Panc1 (cell line): ENCODE data around the gene IL17RB. TPM values are rescaled to one million over a fixed set of nuclear protein-coding genes. Genes with fewer than 3 reads are reported as not detected.

ENCODE experiments used
- ATAC-seq: fragments of 200-7000 bp; cut with Tn5 transposase; 2 replicates; pipeline ENCODE4 v1.9.1; 2020; ENCODE audit warnings: mild to moderate bottlenecking, moderate library complexity
- BruUV-seq: library from RNA; stranded (reverse); fragments of 400-500 nt; replicated peaks from 2 replicates; lab custom pipeline; 2021; lab: Mats Ljungman, UMichigan
- CTCF ChIA-PET: fragments of 300-600 bp; sonication (Branson Sonifier 250); formaldehyde crosslinking; loops from one replicate; lab custom pipeline; 2022; ENCODE audit warnings: antibody characterized with exemption; lab: Charles Lee
- POLR2A ChIA-PET: fragments of 300-600 bp; sonication (Branson Sonifier 250); formaldehyde crosslinking; loops from one replicate; lab custom pipeline; 2022; ENCODE audit warnings: antibody characterized with exemption; lab: Charles Lee
- DNase-seq: peaks from one replicate; pipeline ENCODE4 v3.0.0-alpha.2; 2010; ENCODE audit warnings: low read depth, low spot score
- H3K27ac ChIP-seq: 2 replicates; pipeline ENCODE4 v1.5.1; 2011; ENCODE audit warnings: mild to moderate bottlenecking, low read length, inconsistent platforms
- H3K27me3 ChIP-seq: fragments of 200-500 bp; sonication (Bioruptor generic); 2 replicates; pipeline ENCODE4 v1.6.0; 2014; ENCODE audit warnings: low read length, inconsistent platforms; ENCODE audit not compliant: control insufficient read depth, insufficient read depth
- H3K36me3 ChIP-seq: fragments of 200-500 bp; sonication (Bioruptor generic); 2 replicates; pipeline ENCODE4 v1.5.1; 2014; ENCODE audit warnings: inconsistent platforms, mild to moderate bottlenecking, low read length, moderate library complexity; ENCODE audit not compliant: control insufficient read depth, insufficient read depth
- H3K4me1 ChIP-seq: 2 replicates; pipeline ENCODE4 v1.5.1; 2011; ENCODE audit warnings: inconsistent platforms, mild to moderate bottlenecking, low read length, moderate library complexity; ENCODE audit not compliant: control insufficient read depth, insufficient read depth
- H3K4me3 ChIP-seq, 2 experiments: 2 replicates each; pipeline ENCODE4 v1.5.1; 2011 to 2012; ENCODE audit warnings: low read depth in 2 of 2, low read length in 2 of 2, mild to moderate bottlenecking in 2 of 2, inconsistent platforms in 1 of 2, moderate library complexity in 1 of 2
- H3K9me3 ChIP-seq: fragments of 200-500 bp; sonication (Bioruptor generic); 2 replicates; pipeline ENCODE4 v1.5.1; 2014; ENCODE audit warnings: low read depth, mild to moderate bottlenecking, inconsistent platforms, low read length, moderate library complexity; ENCODE audit not compliant: control insufficient read depth, insufficient read depth
- POLR2AphosphoS5 ChIP-seq: IDR thresholded peaks from 2 replicates; pipeline ENCODE4 v1.6.1; 2012; ENCODE audit warnings: mild to moderate bottlenecking, low read depth, low read length, moderate library complexity
- REST ChIP-seq, 2 experiments: IDR thresholded peaks; 2 replicates each; pipeline ENCODE4 v1.6.1; 2011 to 2012; ENCODE audit warnings: low read depth in 2 of 2, control low read depth in 1 of 2, low read length in 1 of 2, mild to moderate bottlenecking in 1 of 2, moderate library complexity in 1 of 2; ENCODE audit not compliant: insufficient read depth in 1 of 2
- SIN3A ChIP-seq: IDR thresholded peaks from 2 replicates; pipeline ENCODE4 v1.6.1; 2012; ENCODE audit warnings: low read depth, mild to moderate bottlenecking, low read length, moderate library complexity, borderline replicate concordance; ENCODE audit not compliant: insufficient read depth
- TCF7L2 ChIP-seq: IDR thresholded peaks from 2 replicates; pipeline ENCODE4 v1.6.1; 2011; ENCODE audit warnings: mild to moderate bottlenecking, low read depth, low read length, inconsistent platforms
- in situ Hi-C: cut with HindIII; loops from 2 replicates; pipeline ENCODE4 v1.10.0; 2016; ENCODE audit warnings: low sequenced_read_pairs, low pct_unique_long_range_greater_than_20kb
- intact Hi-C: fragments of 100-400 bp; cut with micrococcal nuclease; formaldehyde crosslinking; loops from one replicate; pipeline ENCODE4 v1.10.0; 2022; ENCODE audit not compliant: unreplicated experiment
- total RNA-seq: library from RNA; stranded (reverse); gene quantifications from one replicate; pipeline ENCODE4 v1.2.1, GENCODE V29; 2021; ENCODE audit not compliant: unreplicated experiment
- TF ChIP-seq, protein P1 (sequence below): fragments of 450-650 bp; IDR thresholded peaks from 2 replicates; pipeline ENCODE4 v1.5.1; 2017; ENCODE audit warnings: mild to moderate bottlenecking

The IL17RB gene
- total RNA-seq, 1 experiment from 2014 or later = 15.9 TPM

DNA sequence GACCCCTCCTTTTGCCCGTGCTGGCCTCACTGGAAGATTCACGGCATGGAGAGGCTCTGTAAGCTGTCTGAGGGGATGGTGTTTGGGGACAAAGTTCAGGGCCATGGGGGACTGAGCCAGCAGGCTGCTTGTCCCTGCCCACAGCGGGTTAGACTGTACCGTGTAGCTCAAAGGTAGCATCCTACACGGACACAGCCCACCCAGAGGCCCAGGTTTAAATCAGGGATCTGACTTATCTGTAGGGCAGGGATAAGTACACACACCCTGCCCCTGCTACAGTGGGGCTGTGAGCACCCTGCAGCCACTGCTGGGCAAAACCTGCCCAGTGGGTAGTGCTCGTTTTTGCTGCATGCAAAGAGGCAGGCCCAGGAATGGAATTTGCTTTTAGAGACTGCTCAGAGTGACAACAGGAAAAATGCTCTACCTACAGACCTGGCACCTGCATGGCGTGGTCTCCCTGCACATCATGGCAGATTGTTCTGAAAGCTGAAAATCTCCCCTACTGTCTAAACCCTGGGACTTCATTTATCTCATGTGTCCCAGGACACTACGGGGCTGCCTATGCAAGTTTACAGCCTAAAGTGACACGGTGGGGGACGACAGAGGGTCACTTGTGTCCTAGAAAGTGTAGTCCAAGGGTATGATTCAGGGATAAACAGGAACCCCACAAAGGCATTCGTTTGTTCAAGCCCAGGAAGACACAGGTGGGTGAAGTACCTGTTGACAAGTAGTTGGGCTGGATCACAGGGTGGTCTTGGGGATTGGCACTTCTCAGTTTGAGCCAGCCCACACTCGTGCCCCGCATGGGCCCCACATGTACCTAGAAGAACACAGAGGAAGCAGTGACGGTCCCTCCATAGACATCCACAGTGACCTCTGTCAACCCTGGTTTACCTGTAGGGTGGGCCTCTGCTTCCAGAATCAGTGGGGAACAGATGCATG is 27.9 kb upstream of the IL17RB start:
- no peaks in the 10 kb centered on the region for H3K4me1 ChIP-seq
- H3K36me3 ChIP-seq = peaks cover 2% of the 10 kb centered on the region; the same call in 1 of the 2 replicates
- no peak overlapping the region for H3K4me3 ChIP-seq
- ATAC-seq = no peak
- POLR2A ChIA-PET = no interaction called here
- no TSS peak for BruUV-seq
- intact Hi-C loops = no loop called here
- no peak overlapping the region for H3K27ac ChIP-seq
- in situ Hi-C loops = no loop called here
- TF ChIP-seq, protein P1, sequence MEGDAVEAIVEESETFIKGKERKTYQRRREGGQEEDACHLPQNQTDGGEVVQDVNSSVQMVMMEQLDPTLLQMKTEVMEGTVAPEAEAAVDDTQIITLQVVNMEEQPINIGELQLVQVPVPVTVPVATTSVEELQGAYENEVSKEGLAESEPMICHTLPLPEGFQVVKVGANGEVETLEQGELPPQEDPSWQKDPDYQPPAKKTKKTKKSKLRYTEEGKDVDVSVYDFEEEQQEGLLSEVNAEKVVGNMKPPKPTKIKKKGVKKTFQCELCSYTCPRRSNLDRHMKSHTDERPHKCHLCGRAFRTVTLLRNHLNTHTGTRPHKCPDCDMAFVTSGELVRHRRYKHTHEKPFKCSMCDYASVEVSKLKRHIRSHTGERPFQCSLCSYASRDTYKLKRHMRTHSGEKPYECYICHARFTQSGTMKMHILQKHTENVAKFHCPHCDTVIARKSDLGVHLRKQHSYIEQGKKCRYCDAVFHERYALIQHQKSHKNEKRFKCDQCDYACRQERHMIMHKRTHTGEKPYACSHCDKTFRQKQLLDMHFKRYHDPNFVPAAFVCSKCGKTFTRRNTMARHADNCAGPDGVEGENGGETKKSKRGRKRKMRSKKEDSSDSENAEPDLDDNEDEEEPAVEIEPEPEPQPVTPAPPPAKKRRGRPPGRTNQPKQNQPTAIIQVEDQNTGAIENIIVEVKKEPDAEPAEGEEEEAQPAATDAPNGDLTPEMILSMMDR = no peak
- TF ChIP-seq TCF7L2 (no peak), REST (IDR thresholded peaks at IDR 0.05; ENCODE audit: insufficient read depth in 1 of 2, low read depth in 2 of 2, low read length in 1 of 2) (no peak), POLR2AphosphoS5 (no peak), SIN3A (no peak)
- CTCF ChIA-PET = no interaction called here
- H3K27me3 ChIP-seq = no peaks in the 10 kb centered on the region
- H3K9me3 ChIP-seq = no peaks in the 10 kb centered on the region
- no peak for DNase-seq

- Histone ChIP-seq H3K27ac (no peak overlapping the region), H3K4me1 (no peaks in the 10 kb centered on the region), H3K36me3 (peaks cover 2% of the 10 kb centered on the region; the same call in 1 of the 2 replicates), H3K9me3 (no peaks in the 10 kb centered on the region), H3K4me3 (no peak overlapping the region), H3K27me3 (no peaks in the 10 kb centered on the region)
- TF ChIP-seq, protein P1 = no peak
- TF ChIP-seq REST (IDR thresholded peaks at IDR 0.05; ENCODE audit: insufficient read depth in 1 of 2, low read depth in 2 of 2, low read length in 1 of 2) (no peak), POLR2AphosphoS5 (no peak), TCF7L2 (no peak), SIN3A (no peak)
- ATAC-seq = no peak
- intact Hi-C loops (no loop called here), in situ Hi-C loops (no loop called here)
- ChIA-PET CTCF (no interaction called here), POLR2A (no interaction called here)
- no TSS peak for BruUV-seq
- DNase-seq = no peak
Measured at GRCh38 chr3:53819163-53819868, 27.1 kb upstream of the IL17RB start.
